ENCODE results near the gene CDKAL1. TPM values are rescaled to one million over a fixed set of nuclear protein-coding genes. Genes with fewer than 3 reads are reported as not detected.

Gene CDKAL1
- total and polyA plus RNA-seq, 9 of the 15 experiments (the other 6 are each of a cell fraction or from before 2014, with no cell fraction given): 11.2 to 36.3 (median 20.1) TPM

DNA sequence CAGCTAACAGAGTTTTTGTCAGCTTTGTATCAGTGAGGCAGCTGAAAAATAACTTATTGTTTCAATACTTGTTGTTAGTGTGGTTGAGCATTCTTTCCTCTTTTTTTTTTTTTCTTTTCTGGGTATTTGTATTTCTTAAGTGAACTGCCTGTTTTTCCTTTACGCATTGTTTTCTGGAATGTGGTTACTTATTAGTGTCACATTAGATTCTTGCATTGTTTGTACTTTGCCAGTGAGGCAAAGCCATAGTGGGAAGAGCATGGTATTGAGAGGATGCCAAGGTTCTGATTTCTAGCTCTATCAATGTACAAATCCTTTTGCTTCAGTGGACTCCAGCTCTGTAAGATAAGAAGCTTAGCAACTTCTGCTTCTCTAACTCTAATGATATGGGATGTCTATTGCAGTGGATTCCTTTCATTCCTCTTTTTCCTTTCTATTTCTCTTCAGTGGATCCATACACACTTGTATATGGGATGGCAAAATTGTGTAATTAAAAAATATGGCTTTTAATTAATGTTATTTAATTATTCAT is 3.9 kb downstream of the CDKAL1 start (continued):
- TF ChIP-seq, protein P1, sequence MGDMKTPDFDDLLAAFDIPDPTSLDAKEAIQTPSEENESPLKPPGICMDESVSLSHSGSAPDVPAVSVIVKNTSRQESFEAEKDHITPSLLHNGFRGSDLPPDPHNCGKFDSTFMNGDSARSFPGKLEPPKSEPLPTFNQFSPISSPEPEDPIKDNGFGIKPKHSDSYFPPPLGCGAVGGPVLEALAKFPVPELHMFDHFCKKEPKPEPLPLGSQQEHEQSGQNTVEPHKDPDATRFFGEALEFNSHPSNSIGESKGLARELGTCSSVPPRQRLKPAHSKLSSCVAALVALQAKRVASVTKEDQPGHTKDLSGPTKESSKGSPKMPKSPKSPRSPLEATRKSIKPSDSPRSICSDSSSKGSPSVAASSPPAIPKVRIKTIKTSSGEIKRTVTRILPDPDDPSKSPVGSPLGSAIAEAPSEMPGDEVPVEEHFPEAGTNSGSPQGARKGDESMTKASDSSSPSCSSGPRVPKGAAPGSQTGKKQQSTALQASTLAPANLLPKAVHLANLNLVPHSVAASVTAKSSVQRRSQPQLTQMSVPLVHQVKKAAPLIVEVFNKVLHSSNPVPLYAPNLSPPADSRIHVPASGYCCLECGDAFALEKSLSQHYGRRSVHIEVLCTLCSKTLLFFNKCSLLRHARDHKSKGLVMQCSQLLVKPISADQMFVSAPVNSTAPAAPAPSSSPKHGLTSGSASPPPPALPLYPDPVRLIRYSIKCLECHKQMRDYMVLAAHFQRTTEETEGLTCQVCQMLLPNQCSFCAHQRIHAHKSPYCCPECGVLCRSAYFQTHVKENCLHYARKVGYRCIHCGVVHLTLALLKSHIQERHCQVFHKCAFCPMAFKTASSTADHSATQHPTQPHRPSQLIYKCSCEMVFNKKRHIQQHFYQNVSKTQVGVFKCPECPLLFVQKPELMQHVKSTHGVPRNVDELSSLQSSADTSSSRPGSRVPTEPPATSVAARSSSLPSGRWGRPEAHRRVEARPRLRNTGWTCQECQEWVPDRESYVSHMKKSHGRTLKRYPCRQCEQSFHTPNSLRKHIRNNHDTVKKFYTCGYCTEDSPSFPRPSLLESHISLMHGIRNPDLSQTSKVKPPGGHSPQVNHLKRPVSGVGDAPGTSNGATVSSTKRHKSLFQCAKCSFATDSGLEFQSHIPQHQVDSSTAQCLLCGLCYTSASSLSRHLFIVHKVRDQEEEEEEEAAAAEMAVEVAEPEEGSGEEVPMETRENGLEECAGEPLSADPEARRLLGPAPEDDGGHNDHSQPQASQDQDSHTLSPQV (IDR thresholded peaks at IDR 0.05): no peak
- TF ChIP-seq SIRT6 (IDR thresholded peaks at IDR 0.05; ENCODE audit: low read depth, low read length) (no peak), CBX3 (IDR thresholded peaks at IDR 0.05; ENCODE audit: borderline replicate concordance in 1 of 2, low read length in 2 of 2) (no peak), ARID1B (IDR thresholded peaks at IDR 0.05) (peak; percentile 10; the same call in 1 of the 2 replicates), SMAD4 (CRISPR knock-in tag; conservative IDR thresholded peaks at IDR 0.05) (no peak), ERF (CRISPR knock-in tag; IDR thresholded peaks at IDR 0.05) (no peak), ATF1 (CRISPR knock-in tag; IDR thresholded peaks at IDR 0.05) (no peak), ATF1 (tag; IDR thresholded peaks at IDR 0.05) (no peak), HOXB6 (CRISPR knock-in tag; IDR thresholded peaks at IDR 0.05; ENCODE audit: borderline replicate concordance) (no peak), MAFK (IDR thresholded peaks at IDR 0.05; ENCODE audit: low read length) (no peak), KDM1A (IDR thresholded peaks at IDR 0.05) (peak; percentile 77 to 78), TAL1 (IDR thresholded peaks at IDR 0.05) (peak; percentile 13; the same call in 1 of the 2 replicates), RFX1 (IDR thresholded peaks at IDR 0.05) (no peak), RCOR1 (IDR thresholded peaks at IDR 0.05; ENCODE audit: borderline replicate concordance in 1 of 2, low read depth in 2 of 2, low read length in 2 of 2) (peak in 1 of 2 experiments; percentile 54; a peak in 1 of 4 replicates), CHD2 (IDR thresholded peaks at IDR 0.05; ENCODE audit: low read depth, low read length) (no peak), ZFPM2 (CRISPR knock-in tag; IDR thresholded peaks at IDR 0.05) (no peak), ILK (tag; IDR thresholded peaks at IDR 0.05; ENCODE audit: borderline replicate concordance, low read depth) (no peak), HDAC2 (IDR thresholded peaks at IDR 0.05) (0 out of 2 replicates have a peak, but pooled peaks have one; percentile 37), NCOA2 (IDR thresholded peaks at IDR 0.05; ENCODE audit: partially characterized antibody in 2 of 2) (no peak), ZKSCAN3 (CRISPR knock-in tag; IDR thresholded peaks at IDR 0.05) (no peak), DNMT1 (IDR thresholded peaks at IDR 0.05) (no peak), MTF1 (CRISPR knock-in tag; IDR thresholded peaks at IDR 0.05; ENCODE audit: borderline replicate concordance) (no peak), TCF7L2 (IDR thresholded peaks at IDR 0.05; ENCODE audit: low read depth, low read length) (no peak), SRSF3 (IDR thresholded peaks at IDR 0.05; ENCODE audit: insufficient read depth, low read length) (no peak), ZNF584 (CRISPR knock-in tag; IDR thresholded peaks at IDR 0.05; ENCODE audit: low read depth) (no peak), ZNF324 (CRISPR knock-in tag; IDR thresholded peaks at IDR 0.05) (no peak), SNIP1 (IDR thresholded peaks at IDR 0.05; ENCODE audit: low read depth) (no peak), RBM15 (IDR thresholded peaks at IDR 0.05; ENCODE audit: insufficient read depth, low read length) (no peak), ZNF507 (tag; conservative IDR thresholded peaks at IDR 0.05) (no peak), SP2 (IDR thresholded peaks at IDR 0.05; ENCODE audit: extremely low read depth, low read depth, low read length, poor library complexity, severe bottlenecking) (no peak)

All from K562 (cell line).